ENCODE measurements around the gene PRKCD.

Gene PRKCD

DNA sequence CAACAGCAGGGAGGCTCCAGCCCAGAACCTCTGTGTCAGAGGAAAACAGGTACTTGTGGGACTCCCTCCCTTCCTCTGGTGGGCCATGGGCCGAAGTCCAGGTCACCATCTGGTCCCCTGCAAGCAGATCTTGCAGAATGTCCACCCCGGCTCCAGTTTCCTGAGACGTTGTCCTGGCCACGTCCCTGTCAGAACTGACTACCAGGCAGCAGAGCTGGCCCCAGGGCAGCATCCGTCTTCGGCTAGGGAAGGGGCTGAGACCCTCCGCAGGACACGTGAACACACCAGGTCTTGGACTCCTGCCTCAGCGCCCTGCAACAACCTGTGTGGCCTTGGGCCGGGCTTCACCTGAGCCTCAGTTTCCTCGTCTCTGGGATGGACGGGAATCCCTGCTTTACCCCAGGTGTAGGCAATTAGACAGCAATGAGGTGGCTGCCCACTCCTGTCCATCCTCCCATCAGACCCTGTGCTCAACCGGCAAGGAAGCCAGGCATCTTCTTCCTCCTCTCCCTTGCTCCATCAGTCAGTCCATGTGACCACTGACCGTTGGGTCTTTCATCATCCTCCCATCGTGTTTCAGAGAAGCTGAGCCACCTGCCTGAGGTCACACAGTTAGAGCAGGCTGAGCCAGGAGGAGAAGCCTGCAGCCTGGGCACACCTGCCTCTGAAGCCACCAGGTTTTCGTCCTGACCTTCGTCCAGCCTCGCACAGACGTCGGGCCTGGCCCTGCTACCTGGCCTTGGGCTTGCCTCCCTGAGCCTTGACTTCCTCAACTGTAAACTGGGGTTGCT, 8.9 kb upstream of the PRKCD start:
- no peaks in the 10 kb centered on the region for H3K9me3 ChIP-seq (ENCODE audit: insufficient read depth, low read length)
- H3K27me3 ChIP-seq (ENCODE audit: insufficient read depth, insufficient read length) = peaks cover 5% of the 10 kb centered on the region
- no peak overlapping the region for H3K4me3 ChIP-seq (ENCODE audit: insufficient read length, low read depth)

DNA sequence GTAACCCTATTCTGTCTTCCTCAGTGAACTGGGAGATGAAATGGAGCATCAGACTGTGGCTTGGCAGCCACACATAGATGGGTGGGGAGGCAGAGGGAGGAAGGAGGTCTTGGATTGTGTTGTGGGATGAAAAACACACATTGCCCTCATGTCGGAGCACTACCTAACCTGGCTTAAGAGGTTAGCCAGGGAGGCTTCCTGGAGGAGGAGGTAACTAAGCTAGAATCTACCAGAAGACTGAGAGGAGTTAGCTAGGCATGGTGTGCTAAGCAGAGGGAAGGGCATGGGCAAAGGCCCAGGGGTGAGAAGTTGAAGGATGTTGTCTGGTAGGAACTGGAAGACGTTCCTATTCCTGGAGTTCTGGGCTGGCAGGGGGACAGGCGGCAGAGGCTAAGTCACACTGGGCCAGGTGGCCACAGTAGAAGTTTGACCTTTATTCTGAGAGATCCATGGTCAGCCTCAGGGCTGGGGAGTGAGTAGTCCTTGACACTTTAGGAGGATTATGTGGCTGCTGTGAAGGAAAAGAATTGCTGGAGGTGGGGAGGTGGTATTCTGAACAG, 7.7 kb upstream of the PRKCD start:
- H3K4me1 ChIP-seq (ENCODE audit: insufficient read depth, insufficient read length) = peaks cover 23% of the 10 kb centered on the region
- DNase-seq (ENCODE audit: low read depth, low spot score) = no peak

More for the DNA sequence above, 8.9 kb upstream of the PRKCD start:
- Histone ChIP-seq H3K4me1 (ENCODE audit: insufficient read depth, insufficient read length) (peaks cover 23% of the 10 kb centered on the region), H3K36me3 (ENCODE audit: insufficient read depth, insufficient read length, low read length) (no peaks in the 10 kb centered on the region), H3K9ac (ENCODE audit: insufficient read length, low read depth) (no peak overlapping the region)
- DNase-seq (ENCODE audit: low read depth, low spot score) = no peak
- no peak for TF ChIP-seq SUZ12 (IDR thresholded peaks at IDR 0.05; ENCODE audit: extremely low read depth, insufficient read depth, insufficient read length)
- TF ChIP-seq ZNF274 (IDR thresholded peaks at IDR 0.05; ENCODE audit: low read depth, low read length) = no peak
- TF ChIP-seq YY1 (IDR thresholded peaks at IDR 0.05; ENCODE audit: insufficient read depth, insufficient read length) = no peak

DNA sequence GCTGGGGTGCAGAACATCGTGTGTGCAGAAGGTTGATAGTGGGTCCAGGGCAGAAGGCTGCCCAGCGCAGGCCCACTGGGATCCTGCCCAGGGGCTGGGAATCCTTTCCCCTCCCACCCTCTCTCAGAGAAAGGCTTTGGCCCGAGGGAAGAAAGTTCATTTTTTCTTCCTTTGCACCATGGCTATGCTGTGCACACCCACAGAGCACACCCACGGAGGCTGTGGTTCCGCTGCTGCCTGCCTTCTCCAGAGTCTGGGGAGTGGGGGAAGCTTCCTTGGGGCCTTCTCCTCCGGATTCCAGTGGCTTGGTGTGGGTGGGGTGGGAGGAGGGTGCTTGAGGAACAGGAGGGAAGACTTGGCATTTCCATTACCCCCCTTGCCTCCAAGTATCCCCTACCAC, 7.0 kb upstream of the PRKCD start:
- no peak for DNase-seq (ENCODE audit: low read depth, low spot score)
- Histone ChIP-seq H3K4me1 (ENCODE audit: insufficient read depth, insufficient read length) (peaks cover 29% of the 10 kb centered on the region), H3K4me3 (ENCODE audit: insufficient read length, low read depth) (no peak overlapping the region), H3K27me3 (ENCODE audit: insufficient read depth, insufficient read length) (peaks cover 5% of the 10 kb centered on the region), H3K36me3 (ENCODE audit: insufficient read depth, insufficient read length, low read length) (no peaks in the 10 kb centered on the region), H3K9me3 (ENCODE audit: insufficient read depth, low read length) (no peaks in the 10 kb centered on the region), H3K9ac (ENCODE audit: insufficient read length, low read depth) (no peak overlapping the region)
- TF ChIP-seq SUZ12 (IDR thresholded peaks at IDR 0.05; ENCODE audit: extremely low read depth, insufficient read depth, insufficient read length) = no peak
- TF ChIP-seq ZNF274 (IDR thresholded peaks at IDR 0.05; ENCODE audit: low read depth, low read length) = no peak
- no peak for TF ChIP-seq YY1 (IDR thresholded peaks at IDR 0.05; ENCODE audit: insufficient read depth, insufficient read length)

More for the DNA sequence above, 7.7 kb upstream of the PRKCD start:
- H3K9ac ChIP-seq (ENCODE audit: insufficient read length, low read depth) = no peak overlapping the region
- no peaks in the 10 kb centered on the region for H3K9me3 ChIP-seq (ENCODE audit: insufficient read depth, low read length)
- H3K27me3 ChIP-seq (ENCODE audit: insufficient read depth, insufficient read length) = peaks cover 5% of the 10 kb centered on the region
- H3K4me3 ChIP-seq (ENCODE audit: insufficient read length, low read depth) = no peak overlapping the region
- TF ChIP-seq SUZ12 (IDR thresholded peaks at IDR 0.05; ENCODE audit: extremely low read depth, insufficient read depth, insufficient read length) = no peak
- TF ChIP-seq YY1 (IDR thresholded peaks at IDR 0.05; ENCODE audit: insufficient read depth, insufficient read length) = no peak
- no peak for TF ChIP-seq ZNF274 (IDR thresholded peaks at IDR 0.05; ENCODE audit: low read depth, low read length)
- no peaks in the 10 kb centered on the region for H3K36me3 ChIP-seq (ENCODE audit: insufficient read depth, insufficient read length, low read length)

DNA sequence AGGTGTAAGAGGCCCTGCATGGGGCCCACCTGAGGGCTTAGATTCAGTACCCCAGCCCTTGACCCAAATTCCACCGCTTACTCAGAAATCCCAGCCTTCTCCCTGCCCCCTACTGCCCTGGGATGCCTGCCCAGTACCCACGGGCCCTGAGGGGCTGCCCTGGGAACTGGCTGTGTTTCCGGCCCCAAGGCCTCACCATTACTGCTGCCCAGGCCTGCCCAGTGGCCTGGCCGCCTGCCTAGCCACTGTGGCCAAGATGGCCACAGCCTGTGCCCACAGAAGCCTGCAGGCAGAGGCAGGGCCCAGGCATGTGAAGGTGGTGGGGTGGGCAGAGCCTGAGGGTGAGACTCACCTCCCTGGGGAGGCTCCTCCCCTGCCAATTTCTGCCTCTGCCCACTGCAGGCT, 6.1 kb upstream of the PRKCD start:
- Histone ChIP-seq H3K36me3 (ENCODE audit: insufficient read depth, insufficient read length, low read length) (no peaks in the 10 kb centered on the region), H3K9ac (ENCODE audit: insufficient read length, low read depth) (no peak overlapping the region), H3K4me1 (ENCODE audit: insufficient read depth, insufficient read length) (peaks cover 33% of the 10 kb centered on the region), H3K27me3 (ENCODE audit: insufficient read depth, insufficient read length) (peaks cover 5% of the 10 kb centered on the region), H3K9me3 (ENCODE audit: insufficient read depth, low read length) (no peaks in the 10 kb centered on the region), H3K4me3 (ENCODE audit: insufficient read length, low read depth) (no peak overlapping the region)
- TF ChIP-seq ZNF274 (IDR thresholded peaks at IDR 0.05; ENCODE audit: low read depth, low read length) (no peak), YY1 (IDR thresholded peaks at IDR 0.05; ENCODE audit: insufficient read depth, insufficient read length) (no peak), SUZ12 (IDR thresholded peaks at IDR 0.05; ENCODE audit: extremely low read depth, insufficient read depth, insufficient read length) (no peak)
- DNase-seq (ENCODE audit: low read depth, low spot score) = no peak

DNA sequence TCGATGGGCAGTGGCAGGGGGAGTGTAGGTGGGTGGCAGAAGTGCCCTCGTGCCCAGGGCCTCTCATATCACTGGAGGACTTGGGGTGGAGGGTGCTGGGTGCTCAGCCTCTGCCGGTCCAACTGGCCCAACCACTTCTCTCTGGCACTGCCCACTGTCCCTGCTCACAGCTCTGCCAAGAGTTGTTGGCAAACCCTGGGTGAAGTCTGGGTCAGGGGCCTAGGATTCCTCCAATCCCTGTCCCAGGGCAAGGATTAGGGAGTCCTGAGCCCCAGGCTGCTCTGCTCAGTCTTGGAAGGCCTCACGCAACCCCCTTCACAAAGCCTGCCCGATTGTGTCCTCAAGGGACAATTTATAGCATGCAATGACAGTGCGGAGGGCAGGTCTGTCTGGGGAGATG, 5.2 kb upstream of the PRKCD start:
- DNase-seq (ENCODE audit: low read depth, low spot score) = no peak
- Histone ChIP-seq H3K9ac (ENCODE audit: insufficient read length, low read depth) (no peak overlapping the region), H3K9me3 (ENCODE audit: insufficient read depth, low read length) (no peaks in the 10 kb centered on the region), H3K27me3 (ENCODE audit: insufficient read depth, insufficient read length) (peaks cover 5% of the 10 kb centered on the region), H3K4me3 (ENCODE audit: insufficient read length, low read depth) (no peak overlapping the region), H3K36me3 (ENCODE audit: insufficient read depth, insufficient read length, low read length) (no peaks in the 10 kb centered on the region), H3K4me1 (ENCODE audit: insufficient read depth, insufficient read length) (peaks cover 33% of the 10 kb centered on the region)
- TF ChIP-seq SUZ12 (IDR thresholded peaks at IDR 0.05; ENCODE audit: extremely low read depth, insufficient read depth, insufficient read length) = no peak
- no peak for TF ChIP-seq YY1 (IDR thresholded peaks at IDR 0.05; ENCODE audit: insufficient read depth, insufficient read length)
- no peak for TF ChIP-seq ZNF274 (IDR thresholded peaks at IDR 0.05; ENCODE audit: low read depth, low read length)

DNA sequence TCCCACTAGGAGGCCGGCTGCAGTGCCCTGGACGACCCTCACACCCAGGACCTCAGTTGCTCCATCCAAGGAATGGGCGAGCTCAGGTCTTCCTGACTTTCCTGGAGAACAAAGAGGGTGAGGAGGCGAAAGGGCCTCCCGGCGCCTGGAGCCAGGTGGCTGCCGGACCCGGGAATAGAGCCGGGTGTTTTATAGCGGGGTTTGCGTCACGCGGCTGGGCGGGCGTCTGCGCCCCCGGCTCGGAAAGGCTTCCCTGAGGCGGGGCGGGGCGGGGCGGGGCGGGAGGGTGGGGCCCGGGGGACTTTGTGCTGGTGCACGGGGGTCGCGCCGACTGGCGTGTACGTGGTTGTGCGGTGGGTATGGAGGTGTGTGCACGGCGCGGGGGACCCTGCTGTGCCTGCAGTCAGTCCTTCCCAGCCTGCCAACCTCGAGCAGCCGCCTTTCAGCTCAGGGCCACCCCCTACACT, 4.6 kb upstream of the PRKCD start:
- Histone ChIP-seq H3K36me3 (ENCODE audit: insufficient read depth, insufficient read length, low read length) (no peaks in the 10 kb centered on the region), H3K27me3 (ENCODE audit: insufficient read depth, insufficient read length) (peaks cover 5% of the 10 kb centered on the region), H3K4me1 (ENCODE audit: insufficient read depth, insufficient read length) (peaks cover 31% of the 10 kb centered on the region), H3K4me3 (ENCODE audit: insufficient read length, low read depth) (no peak overlapping the region), H3K9ac (ENCODE audit: insufficient read length, low read depth) (no peak overlapping the region), H3K9me3 (ENCODE audit: insufficient read depth, low read length) (no peaks in the 10 kb centered on the region)
- TF ChIP-seq SUZ12 (IDR thresholded peaks at IDR 0.05; ENCODE audit: extremely low read depth, insufficient read depth, insufficient read length) = no peak
- no peak for TF ChIP-seq ZNF274 (IDR thresholded peaks at IDR 0.05; ENCODE audit: low read depth, low read length)
- TF ChIP-seq YY1 (IDR thresholded peaks at IDR 0.05; ENCODE audit: insufficient read depth, insufficient read length) = no peak
- DNase-seq (ENCODE audit: low read depth, low spot score) = no peak

DNA sequence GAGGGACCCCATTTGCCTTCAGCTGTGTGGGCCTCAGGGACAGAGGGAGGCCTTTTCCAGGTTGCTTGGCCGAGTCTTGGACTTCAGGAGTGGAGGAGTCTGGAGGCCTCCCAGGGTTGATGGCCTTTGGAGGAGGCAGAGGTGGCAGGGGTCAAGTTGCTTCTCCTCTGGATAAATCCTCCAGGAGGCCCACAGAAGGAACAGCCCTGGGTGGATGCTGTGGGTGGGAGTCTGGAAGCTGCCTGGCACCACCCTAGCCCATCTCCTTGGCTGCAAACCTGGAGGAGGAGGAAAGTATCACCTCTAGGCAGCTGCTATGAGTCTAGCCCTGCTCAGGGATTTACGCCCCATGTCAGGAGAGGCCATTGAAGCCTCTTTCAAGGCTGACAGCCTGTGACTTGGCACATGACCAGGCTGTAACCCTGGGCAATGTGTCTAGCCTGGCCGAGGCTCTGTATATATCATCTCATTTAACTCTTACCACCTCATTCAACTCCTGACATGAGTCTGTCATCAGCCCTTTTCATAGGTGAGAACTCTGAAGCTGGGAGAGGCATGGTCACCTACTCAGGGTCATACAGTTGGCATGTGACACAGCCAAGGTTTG, 2.9 kb upstream of the PRKCD start:
- H3K9me3 ChIP-seq (ENCODE audit: insufficient read depth, low read length) = no peaks in the 10 kb centered on the region
- no peaks in the 10 kb centered on the region for H3K36me3 ChIP-seq (ENCODE audit: insufficient read depth, insufficient read length, low read length)
- DNase-seq (ENCODE audit: low read depth, low spot score) = no peak
- H3K4me1 ChIP-seq (ENCODE audit: insufficient read depth, insufficient read length) = peaks cover 31% of the 10 kb centered on the region
- no peak overlapping the region for H3K9ac ChIP-seq (ENCODE audit: insufficient read length, low read depth)
- H3K4me3 ChIP-seq (ENCODE audit: insufficient read length, low read depth) = no peak overlapping the region
- H3K27me3 ChIP-seq (ENCODE audit: insufficient read depth, insufficient read length) = peaks cover under 1% of the 10 kb centered on the region
- TF ChIP-seq ZNF274 (IDR thresholded peaks at IDR 0.05; ENCODE audit: low read depth, low read length) (no peak), SUZ12 (IDR thresholded peaks at IDR 0.05; ENCODE audit: extremely low read depth, insufficient read depth, insufficient read length) (no peak), YY1 (IDR thresholded peaks at IDR 0.05; ENCODE audit: insufficient read depth, insufficient read length) (no peak)

Measured in NT2/D1 (cell line).